Gastroesophageal sphincter (tissue), 4 donors: Measurements from ENCODE around the gene TAF4. TPM values are rescaled to one million over a fixed set of nuclear protein-coding genes. Genes with fewer than 3 reads are reported as not detected.
"Not testable (repeated sequence)": the region's sequence is repeated elsewhere in the genome, so short reads cannot be mapped to it uniquely, and the experiment has no call there.

ENCODE experiments used
- ATAC-seq: fragments of 150-250 bp; one replicate; pipeline ENCODE4 v1.9.1; 2016; ENCODE audit warnings: mild to moderate bottlenecking, moderate library complexity
- H3K27ac ChIP-seq, 4 donors: fragments of 200-600 bp; sonication (generic) in 3 of 4; 1 replicate in 3 of 4; 2 replicates in 1 of 4; pipeline ENCODE4 v1.5.1; 2016 to 2019
- H3K27me3 ChIP-seq: fragments of 200-600 bp; sonication (generic); one replicate; pipeline ENCODE4 v1.5.1; 2019
- H3K36me3 ChIP-seq, 2 donors: fragments of 200-600 bp; sonication (generic); one replicate each; pipeline ENCODE4 v1.5.1; 2019; ENCODE audit warnings: control low read depth in 1 of 2
- H3K4me1 ChIP-seq, 3 donors: fragments of 200-600 bp; sonication (generic); 1 replicate in 2 of 3; 2 replicates in 1 of 3; pipeline ENCODE4 v1.5.1; 2016 to 2019; ENCODE audit warnings: control low read depth in 2 of 3
- H3K4me3 ChIP-seq, 2 donors: fragments of 200-600 bp; sonication (generic); one replicate each; pipeline ENCODE4 v1.5.1; 2019; ENCODE audit warnings: mild to moderate bottlenecking in 1 of 2, moderate library complexity in 1 of 2
- H3K9me3 ChIP-seq, 3 donors: fragments of 200-600 bp; sonication (generic); one replicate each; pipeline ENCODE4 v1.5.1; 2017 to 2019; ENCODE audit warnings: control low read depth in 2 of 3
- EP300 ChIP-seq: sonication (generic); formaldehyde crosslinking; IDR thresholded peaks from one replicate; pipeline ENCODE4 v1.6.1; 2017; ENCODE audit warnings: antibody characterized with exemption, mild to moderate bottlenecking
- POLR2A ChIP-seq, 2 donors: fragments of 450-650 bp; IDR thresholded peaks; one replicate each; pipeline ENCODE4 v1.6.1; 2017; ENCODE audit warnings: antibody characterized with exemption in 2 of 2, mild to moderate bottlenecking in 2 of 2, moderate library complexity in 1 of 2
- POLR2AphosphoS5 ChIP-seq: sonication (generic); formaldehyde crosslinking; IDR thresholded peaks from one replicate; pipeline ENCODE4 v1.6.1; 2017; ENCODE audit warnings: antibody characterized with exemption
- WGBS, 2 donors: methylation state at CpG; one replicate each; pipeline ENCODE4 v1.1.5; 2018; ENCODE audit warnings: low coverage in 1 of 2; 5-methylcytosine and 5-hydroxymethylcytosine counted together
- total RNA-seq, 4 donors: library from RNA; depleted of rRNA; stranded (reverse); fragments of >200 nt; gene quantifications; one replicate each; pipeline ENCODE4 v1.1.0, GENCODE V29; 2016
- TF ChIP-seq, protein P1 (sequence below), 4 experiments: fragments of 200-600 bp in 2 of 4; fragments of 450-650 bp in 2 of 4; sonication (generic) in 1 of 4; IDR thresholded peaks; one replicate each; pipeline ENCODE4 v1.5.1; 2017 to 2019; ENCODE audit warnings: antibody characterized with exemption in 4 of 4, mild to moderate bottlenecking in 2 of 4, moderate library complexity in 2 of 4

TAF4 gene
- total RNA-seq, 4 donors from 2014 or later, result 7.6 to 19.9 (median 15.5) TPM

DNA sequence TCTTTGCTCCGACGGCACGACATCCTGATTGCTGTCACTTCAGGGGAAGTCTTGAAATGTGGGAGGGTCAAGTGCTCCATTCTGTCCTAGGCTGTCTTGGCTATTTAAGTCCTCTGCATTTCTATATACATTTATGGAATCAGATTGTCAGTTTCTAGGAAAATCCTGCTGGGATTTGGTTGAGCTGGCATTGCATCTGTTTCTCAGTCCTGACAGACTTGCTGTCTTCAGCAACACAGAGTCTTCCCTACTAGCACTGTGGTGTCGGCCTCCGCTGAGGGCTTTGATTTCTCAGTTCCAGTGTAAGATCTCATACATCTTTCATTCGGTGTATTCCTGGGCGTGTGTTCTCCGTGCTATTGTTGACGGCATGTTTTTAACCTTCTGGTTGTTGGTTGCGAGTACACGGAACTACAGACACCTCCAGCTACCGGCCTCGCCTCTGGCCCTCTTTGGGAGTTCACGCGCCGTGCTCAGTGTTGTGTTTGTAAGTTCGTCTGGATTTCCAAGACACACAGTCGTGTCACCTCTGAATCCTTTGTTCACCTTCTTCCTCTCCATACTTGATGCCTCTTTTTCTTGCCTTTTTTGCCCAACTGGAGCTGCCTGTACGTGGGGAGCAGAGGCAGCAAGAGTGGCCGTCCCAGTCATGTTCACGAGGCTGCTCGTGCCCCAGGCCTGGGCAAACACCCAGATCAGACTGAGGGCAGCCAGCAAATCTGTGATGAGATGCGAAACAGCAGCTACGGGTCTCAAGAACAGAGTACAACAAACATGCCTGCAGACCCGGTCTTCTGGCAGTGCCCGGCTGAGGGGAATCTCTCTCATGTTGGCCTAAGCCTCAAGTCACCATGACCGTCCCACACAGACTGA, 92.8 kb downstream of the TAF4 start:
- TF ChIP-seq POLR2AphosphoS5 (no peak), EP300 (no peak), POLR2A (IDR thresholded peaks at IDR 0.05) (no peak)
- TF ChIP-seq, protein P1, sequence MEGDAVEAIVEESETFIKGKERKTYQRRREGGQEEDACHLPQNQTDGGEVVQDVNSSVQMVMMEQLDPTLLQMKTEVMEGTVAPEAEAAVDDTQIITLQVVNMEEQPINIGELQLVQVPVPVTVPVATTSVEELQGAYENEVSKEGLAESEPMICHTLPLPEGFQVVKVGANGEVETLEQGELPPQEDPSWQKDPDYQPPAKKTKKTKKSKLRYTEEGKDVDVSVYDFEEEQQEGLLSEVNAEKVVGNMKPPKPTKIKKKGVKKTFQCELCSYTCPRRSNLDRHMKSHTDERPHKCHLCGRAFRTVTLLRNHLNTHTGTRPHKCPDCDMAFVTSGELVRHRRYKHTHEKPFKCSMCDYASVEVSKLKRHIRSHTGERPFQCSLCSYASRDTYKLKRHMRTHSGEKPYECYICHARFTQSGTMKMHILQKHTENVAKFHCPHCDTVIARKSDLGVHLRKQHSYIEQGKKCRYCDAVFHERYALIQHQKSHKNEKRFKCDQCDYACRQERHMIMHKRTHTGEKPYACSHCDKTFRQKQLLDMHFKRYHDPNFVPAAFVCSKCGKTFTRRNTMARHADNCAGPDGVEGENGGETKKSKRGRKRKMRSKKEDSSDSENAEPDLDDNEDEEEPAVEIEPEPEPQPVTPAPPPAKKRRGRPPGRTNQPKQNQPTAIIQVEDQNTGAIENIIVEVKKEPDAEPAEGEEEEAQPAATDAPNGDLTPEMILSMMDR (IDR thresholded peaks at IDR 0.05), result no peak
- H3K4me3 ChIP-seq, result no peak overlapping the region
- no peaks in the 10 kb centered on the region for H3K27me3 ChIP-seq
- WGBS, 2 donors, result 95% methylated on average over 18 to 20 of the region's 27 CpGs
- ATAC-seq, result no peak
- H3K9me3 ChIP-seq, result no peaks in the 10 kb centered on the region
- H3K27ac ChIP-seq, result no peak overlapping the region
- no peaks in the 10 kb centered on the region for H3K4me1 ChIP-seq
- peaks cover 0 to 63% of the 10 kb centered on the region in 2 donors for H3K36me3 ChIP-seq

GRCh38 chr20:61971595-61971994, 94.1 kb downstream of the TAF4 start:
- not testable (repeated sequence) for H3K9me3 ChIP-seq, H3K4me1 ChIP-seq, H3K27ac ChIP-seq, H3K4me3 ChIP-seq, H3K27me3 ChIP-seq, ATAC-seq
- H3K36me3 ChIP-seq, result peaks cover 0 to 51% of the 10 kb centered on the region in 2 donors
- WGBS, 2 donors, result 94 to 97% methylated on average over 4 to 12 of the region's 13 CpGs

DNA sequence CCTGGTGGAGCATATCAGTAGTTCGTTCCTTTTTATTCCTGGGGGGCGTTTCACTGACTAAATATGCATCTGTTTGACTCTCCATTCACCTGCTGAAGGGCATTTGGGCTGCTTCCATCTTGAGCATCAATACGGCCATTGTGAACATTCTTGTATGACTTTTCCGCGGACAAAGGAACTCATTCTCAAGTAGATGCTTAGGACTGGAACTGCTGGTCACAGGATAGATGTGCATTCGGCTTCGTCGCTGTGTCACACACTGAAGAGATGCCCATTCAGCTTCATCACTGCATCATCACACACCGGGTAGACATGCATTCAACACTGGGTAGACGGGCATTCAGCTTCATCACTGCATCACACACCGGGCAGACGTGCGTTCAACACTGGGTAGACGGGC, 95.3 kb downstream of the TAF4 start:
- Histone ChIP-seq H3K4me1 (peaks cover 0 to 8% (median 0%) of the 10 kb centered on the region in 3 donors), H3K27ac (no peak overlapping the region), H3K4me3 (no peak overlapping the region), H3K9me3 (no peaks in the 10 kb centered on the region), H3K27me3 (peaks cover 21% of the 10 kb centered on the region), H3K36me3 (peaks cover 0 to 39% of the 10 kb centered on the region in 2 donors)
- TF ChIP-seq EP300 (no peak), POLR2AphosphoS5 (no peak)
- TF ChIP-seq, protein P1 (IDR thresholded peaks at IDR 0.05), result no peak
- no peak for ATAC-seq
- WGBS, 2 donors, result 91 to 100% methylated on average over 1 to 8 of the region's 14 CpGs

GRCh38 chr20:61969806-61970205, 95.9 kb downstream of the TAF4 start:
- TF ChIP-seq POLR2A (IDR thresholded peaks at IDR 0.05) (no peak), EP300 (no peak), POLR2AphosphoS5 (no peak)
- peaks cover 0 to 9% (median 0%) of the 10 kb centered on the region in 3 donors for H3K4me1 ChIP-seq
- no peak overlapping the region for H3K27ac ChIP-seq
- ATAC-seq, result no peak
- H3K27me3 ChIP-seq, result peaks cover 26% of the 10 kb centered on the region
- 90% methylated on average over 2 of the region's 27 CpGs; no CpG with 5 or more reads in 1 of the 2 donors for WGBS, 2 donors
- no peak overlapping the region for H3K4me3 ChIP-seq
- H3K9me3 ChIP-seq, result no peaks in the 10 kb centered on the region
- peaks cover 0 to 34% of the 10 kb centered on the region in 2 donors for H3K36me3 ChIP-seq

DNA sequence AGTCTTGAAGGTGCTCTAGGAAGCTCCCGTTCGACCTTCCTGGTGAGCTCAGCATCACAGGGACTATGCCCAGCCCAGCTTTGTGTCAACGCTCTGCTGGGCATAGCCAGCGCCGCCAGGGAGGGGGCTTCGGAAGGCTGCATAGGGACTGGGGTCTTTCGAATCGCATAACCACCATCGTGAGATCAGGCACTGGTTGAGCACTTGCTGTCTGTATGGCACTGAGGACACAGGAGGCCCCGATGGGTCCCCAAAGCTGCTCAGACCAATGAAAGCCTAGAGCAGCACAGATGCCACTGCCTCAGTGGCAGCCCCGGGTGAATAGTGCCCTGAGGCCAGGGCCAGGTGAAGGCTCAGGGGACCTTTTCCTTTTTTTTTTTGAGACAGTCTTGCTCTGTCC, 96.7 kb downstream of the TAF4 start:
- peaks cover 0 to 25% of the 10 kb centered on the region in 2 donors for H3K36me3 ChIP-seq
- H3K27me3 ChIP-seq, result peaks cover 31% of the 10 kb centered on the region
- no peak overlapping the region for H3K27ac ChIP-seq
- H3K9me3 ChIP-seq, result no peaks in the 10 kb centered on the region
- no peak for ATAC-seq
- WGBS, 2 donors, result no CpG with 5 or more reads among the region's 11 CpGs
- TF ChIP-seq POLR2A (IDR thresholded peaks at IDR 0.05) (no peak), EP300 (no peak), POLR2AphosphoS5 (no peak)
- TF ChIP-seq, protein P1 (IDR thresholded peaks at IDR 0.05), result no peak
- H3K4me1 ChIP-seq, result peaks cover 0 to 9% (median 0%) of the 10 kb centered on the region in 3 donors
- no peak overlapping the region for H3K4me3 ChIP-seq
